Thymus (tissue), 11 donors: ENCODE measurements around the gene ARL10. TPM values are rescaled to one million over a fixed set of nuclear protein-coding genes. Genes with fewer than 3 reads are reported as not detected.
"Not testable (repeated sequence)": the region's sequence is repeated elsewhere in the genome, so short reads cannot be mapped to it uniquely, and the experiment has no call there.

ENCODE experiments used
- DNase-seq, 9 donors: peaks; one replicate each; pipeline ENCODE4 v3.0.0-alpha.2; 2013; ENCODE audit warnings: low spot score in 9 of 9, low read depth in 6 of 9, missing footprints in 1 of 9
- H3K27ac ChIP-seq, 2 donors: one replicate each; pipeline ENCODE4 v1.5.1; 2013; ENCODE audit warnings: control low read depth in 1 of 2, low read depth in 1 of 2, low read length in 1 of 2, mild to moderate bottlenecking in 1 of 2, moderate library complexity in 1 of 2
- H3K27me3 ChIP-seq, 2 donors: one replicate each; pipeline ENCODE4 v1.5.1; 2013; ENCODE audit warnings: low read length in 1 of 2; ENCODE audit not compliant: control insufficient read depth in 2 of 2, insufficient read depth in 1 of 2
- H3K36me3 ChIP-seq, 2 donors: one replicate each; pipeline ENCODE4 v1.5.1; 2013; ENCODE audit warnings: low read length in 1 of 2, mild to moderate bottlenecking in 1 of 2, moderate library complexity in 1 of 2; ENCODE audit not compliant: control insufficient read depth in 2 of 2, insufficient read depth in 2 of 2
- H3K4me1 ChIP-seq, 2 donors: one replicate each; pipeline ENCODE4 v1.5.1; 2013; ENCODE audit warnings: low read length in 2 of 2; ENCODE audit not compliant: control insufficient read depth in 2 of 2, insufficient read depth in 2 of 2
- H3K4me3 ChIP-seq, 2 donors: one replicate each; pipeline ENCODE4 v1.5.1; 2013; ENCODE audit warnings: low read length in 2 of 2, control low read depth in 1 of 2, mild to moderate bottlenecking in 1 of 2
- H3K9me3 ChIP-seq, 2 donors: one replicate each; pipeline ENCODE4 v1.5.1; 2013; ENCODE audit warnings: low read length in 1 of 2, mild to moderate bottlenecking in 1 of 2; ENCODE audit not compliant: control insufficient read depth in 2 of 2, insufficient read depth in 1 of 2
- WGBS: extraction: QIAGEN DNeasy Blood & Tissue Kit; methylation state at CpG from one replicate; pipeline ENCODE4 v1.1.7; 2013; 5-methylcytosine and 5-hydroxymethylcytosine counted together
- polyA plus RNA-seq: library from polyadenylated mRNA; stranded (reverse); fragments of 200-250 nt; gene quantifications from one replicate; pipeline ENCODE4 v1.2.3, GENCODE V29; 2013
- total RNA-seq: library from RNA; stranded (reverse); fragments of 120-200 nt; gene quantifications from one replicate; pipeline ENCODE4 v1.2.4, GENCODE V29; 2013
- donor health status: healthy.

ARL10 gene
- total and polyA plus RNA-seq, 2 donors, result 1.8 to 3.3 TPM

DNA sequence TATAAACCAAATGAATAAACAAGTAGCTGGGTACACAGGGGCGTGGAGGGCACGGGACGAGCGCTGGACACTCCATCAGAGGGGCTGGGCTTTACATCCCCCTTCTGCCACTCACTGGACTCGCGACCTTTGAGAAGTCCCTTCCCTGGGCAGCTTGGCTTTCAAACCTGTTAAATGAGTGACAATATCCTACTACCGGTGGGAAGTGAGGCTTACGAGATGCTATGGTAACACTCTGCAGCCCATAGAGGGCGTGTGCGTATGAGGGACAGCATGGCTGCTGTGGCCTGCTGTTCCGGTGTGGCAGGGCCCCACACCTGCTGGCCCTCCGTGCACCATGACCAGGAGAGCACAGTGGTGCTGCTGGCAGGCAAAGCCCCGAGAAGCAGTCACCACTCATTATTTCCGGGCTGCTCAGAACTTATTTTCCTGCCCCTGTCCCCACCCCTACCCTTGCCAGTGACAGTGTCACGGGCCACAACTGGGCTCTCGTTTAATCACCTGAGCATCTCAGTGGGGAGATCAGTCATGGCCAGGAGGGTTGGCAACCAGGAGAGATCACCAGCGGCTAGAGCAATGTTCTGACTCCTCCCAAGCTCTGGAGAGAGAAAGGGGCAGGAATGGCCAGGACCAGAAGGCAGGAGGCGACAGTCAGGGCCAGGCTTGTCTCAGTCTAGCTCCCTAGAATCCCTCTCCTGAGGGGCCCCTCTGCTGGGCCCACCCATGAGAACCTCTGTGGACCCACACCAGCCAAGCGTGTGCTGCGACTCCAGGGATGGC lies 40.6 kb downstream of the ARL10 start:
- Histone ChIP-seq H3K27me3 (no peaks in the 10 kb centered on the region), H3K9me3 (no peaks in the 10 kb centered on the region), H3K4me3 (no peak overlapping the region), H3K27ac (no peak overlapping the region), H3K36me3 (peaks cover 31 to 33% of the 10 kb centered on the region in 2 donors), H3K4me1 (peaks cover 0 to 5% of the 10 kb centered on the region in 2 donors)
- DNase-seq, result no peak
- WGBS, result 97% methylated on average over 20 of the region's 20 CpGs

DNA sequence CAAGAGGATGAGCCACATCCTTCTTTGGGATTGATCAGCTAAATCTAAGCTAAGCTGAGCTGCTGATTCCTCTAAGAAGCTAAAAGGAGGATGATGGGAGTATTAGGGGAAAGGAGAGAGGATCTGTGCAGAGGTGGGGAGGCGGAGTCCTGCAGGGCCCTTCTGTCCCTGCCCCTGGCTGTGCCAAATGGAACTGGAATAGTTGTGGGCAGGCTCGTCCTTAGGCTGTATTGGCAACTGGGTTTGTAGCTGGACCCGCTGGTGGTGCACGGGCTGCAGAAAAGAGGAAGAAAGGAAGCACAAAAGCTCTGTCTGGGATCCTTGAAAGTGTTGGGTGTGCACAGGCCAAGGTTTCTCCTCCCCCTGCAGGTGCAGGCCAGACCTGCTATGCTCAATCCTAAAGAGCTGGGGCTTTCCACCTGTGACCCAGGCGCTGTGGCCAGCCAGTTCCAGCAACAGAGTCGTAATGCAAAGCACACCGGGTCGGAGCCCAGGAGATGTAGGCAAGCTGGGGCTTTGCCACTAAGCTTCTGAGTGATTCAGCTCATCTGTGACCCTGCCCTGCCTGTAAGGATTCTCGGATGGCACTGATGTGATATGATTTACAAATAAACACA lies 41.3 kb downstream of the ARL10 start:
- 95% methylated on average over 9 of the region's 9 CpGs for WGBS
- no peaks in the 10 kb centered on the region for H3K27me3 ChIP-seq
- no peak overlapping the region for H3K4me3 ChIP-seq
- H3K4me1 ChIP-seq, result peaks cover 0 to 6% of the 10 kb centered on the region in 2 donors
- peaks cover 30 to 31% of the 10 kb centered on the region in 2 donors for H3K36me3 ChIP-seq
- no peak for DNase-seq
- H3K9me3 ChIP-seq, result no peaks in the 10 kb centered on the region
- H3K27ac ChIP-seq, result no peak overlapping the region

- Histone ChIP-seq H3K4me1 (peaks cover 0 to 6% of the 10 kb centered on the region in 2 donors), H3K27me3 (no peaks in the 10 kb centered on the region), H3K27ac (peak overlapping the region in 1 of 2 donors; percentile 5), H3K9me3 (no peaks in the 10 kb centered on the region), H3K4me3 (no peak overlapping the region), H3K36me3 (peaks cover 30 to 31% of the 10 kb centered on the region in 2 donors)
- 96% methylated on average over 6 of the region's 6 CpGs for WGBS
- no peak for DNase-seq
Observed at GRCh38 chr5:176407456-176408251, 42.4 kb downstream of the ARL10 start.

GRCh38 chr5:176408252-176408573 lies 42.9 kb downstream of the ARL10 start:
- not testable (repeated sequence) for DNase-seq, H3K27me3 ChIP-seq, H3K4me3 ChIP-seq, H3K4me1 ChIP-seq, H3K9me3 ChIP-seq, H3K27ac ChIP-seq
- 95% methylated on average over 10 of the region's 10 CpGs for WGBS
- peaks cover 30 to 31% of the 10 kb centered on the region in 2 donors for H3K36me3 ChIP-seq

DNA sequence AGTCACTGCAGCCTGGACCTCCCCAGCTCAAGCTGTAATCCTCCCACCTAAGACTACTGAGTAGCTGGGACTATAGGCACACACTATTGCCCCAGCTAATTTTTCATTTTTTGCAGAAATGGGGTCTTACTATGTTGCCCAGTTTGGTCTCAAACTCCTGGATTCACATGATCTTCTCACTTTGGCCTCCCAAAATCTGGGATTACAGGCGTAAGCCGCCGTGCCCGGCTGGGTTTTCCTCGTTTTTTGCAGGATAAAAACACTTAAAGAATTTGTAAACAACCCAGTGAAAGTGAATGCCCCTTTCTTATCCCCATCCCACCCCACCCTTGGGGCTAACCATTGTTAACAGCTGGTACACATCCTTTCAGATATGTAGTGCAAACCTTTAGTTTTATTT lies 43.3 kb downstream of the ARL10 start:
- H3K4me3 ChIP-seq, result no peak overlapping the region
- no peak overlapping the region for H3K27ac ChIP-seq
- peaks cover 0 to 9% of the 10 kb centered on the region in 2 donors for H3K4me1 ChIP-seq
- WGBS, result 99% methylated on average over 5 of the region's 5 CpGs
- no peaks in the 10 kb centered on the region for H3K9me3 ChIP-seq
- no peaks in the 10 kb centered on the region for H3K27me3 ChIP-seq
- DNase-seq, result no peak
- peaks cover 30 to 31% of the 10 kb centered on the region in 2 donors for H3K36me3 ChIP-seq

GRCh38 chr5:176409765-176410164 lies 44.5 kb downstream of the ARL10 start:
- Histone ChIP-seq H3K27ac (no peak overlapping the region), H3K27me3 (no peaks in the 10 kb centered on the region), H3K4me3 (no peak overlapping the region), H3K9me3 (no peaks in the 10 kb centered on the region), H3K4me1 (peaks cover 0 to 10% of the 10 kb centered on the region in 2 donors), H3K36me3 (peaks cover 26 to 31% of the 10 kb centered on the region in 2 donors)
- no peak for DNase-seq
- WGBS, result over 99% methylated on average over 4 of the region's 4 CpGs

GRCh38 chr5:176410486-176411180 lies 45.3 kb downstream of the ARL10 start:
- 88% methylated on average over 5 of the region's 5 CpGs for WGBS
- no peaks in the 10 kb centered on the region for H3K9me3 ChIP-seq
- peaks cover 22 to 30% of the 10 kb centered on the region in 2 donors for H3K36me3 ChIP-seq
- H3K27me3 ChIP-seq, result no peaks in the 10 kb centered on the region
- peaks cover 6 to 17% of the 10 kb centered on the region in 2 donors for H3K4me1 ChIP-seq
- DNase-seq, result no peak
- no peak overlapping the region for H3K27ac ChIP-seq
- no peak overlapping the region for H3K4me3 ChIP-seq

DNA sequence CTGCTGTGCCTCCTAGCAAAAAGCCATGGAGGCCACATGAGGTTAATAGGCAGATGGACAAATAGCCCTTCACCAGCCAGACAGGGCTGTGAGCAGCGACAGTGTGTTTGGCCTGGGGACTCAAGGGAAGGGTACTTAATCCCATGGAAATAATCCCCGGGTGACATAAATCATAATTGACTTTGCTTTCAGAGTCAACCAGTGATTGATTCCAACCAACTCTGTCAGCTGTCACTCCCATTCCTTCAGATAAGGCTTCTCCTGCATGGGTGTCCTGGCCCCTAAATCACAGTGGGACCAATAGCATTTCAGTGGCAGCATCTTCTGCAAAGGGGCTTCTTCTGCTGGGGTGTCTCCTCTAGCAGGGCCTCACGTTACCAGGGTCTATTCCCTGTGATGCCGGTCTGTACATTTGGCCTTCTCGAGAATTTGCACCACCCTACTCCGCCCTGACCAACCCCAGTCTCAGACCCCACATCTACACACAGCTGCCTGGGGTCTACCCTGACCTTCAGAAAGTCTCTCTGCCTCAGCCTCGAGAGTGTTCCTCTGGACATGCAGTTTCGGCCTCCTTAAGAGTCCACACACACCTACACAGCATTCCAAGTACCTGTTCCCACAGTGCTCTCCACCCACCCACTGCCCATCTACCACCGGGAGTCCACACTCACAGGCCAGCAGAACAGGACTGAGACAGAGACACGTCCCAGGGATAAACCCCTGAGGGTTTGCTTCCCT lies 47.4 kb downstream of the ARL10 start:
- peaks cover 12 to 28% of the 10 kb centered on the region in 2 donors for H3K4me1 ChIP-seq
- DNase-seq, result no peak

More for the DNA sequence above, 47.4 kb downstream of the ARL10 start:
- Histone ChIP-seq H3K36me3 (peaks cover 9 to 18% of the 10 kb centered on the region in 2 donors), H3K4me3 (no peak overlapping the region), H3K9me3 (no peaks in the 10 kb centered on the region), H3K27me3 (no peaks in the 10 kb centered on the region), H3K27ac (peak overlapping the region in 1 of 2 donors; percentile 32)
- WGBS, result 94% methylated on average over 10 of the region's 10 CpGs
